Hindlimb muscle (tissue), 1 donor: Measurements from ENCODE around the gene SERTAD2. TPM values are rescaled to one million over a fixed set of nuclear protein-coding genes. Genes with fewer than 3 reads are reported as not detected.

ENCODE experiments used
- DNase-seq: peaks from one replicate; pipeline ENCODE4 v3.0.0-alpha.2; 2013
- polyA plus RNA-seq: library from polyadenylated mRNA; unstranded; fragments of 120-200 nt; gene quantifications from one replicate; pipeline ENCODE4 v1.2.1, GENCODE V29; 2013; ENCODE audit not compliant: insufficient read length

The SERTAD2 gene
- polyA plus RNA-seq, 1 donor: 30.7 TPM

GRCh38 chr2:64581777-64582539, 71.8 kb downstream of the SERTAD2 start:
- DNase-seq: no peak

Other genes starting within 250 kb of the SERTAD2 start
- 23.1 TPM for gene LGALSL, start 199.8 kb downstream of the SERTAD2 start, polyA plus RNA-seq
- gene AFTPH, start 129.6 kb downstream of the SERTAD2 start, polyA plus RNA-seq: 19.9 TPM